Stimulated activated CD8-positive, alpha-beta memory T cell treated with anti-CD3 and anti-CD28 coated beads, Interleukin-4, amount 100 ng/mL, for 1 hour (primary cell): Measurements from ENCODE around the gene SLITRK4.

Experiments
- DNase-seq, 2 donors: peaks; one replicate each; pipeline ENCODE4 v3.0.0-alpha.2; 2020; ENCODE audit warnings: low read depth in 2 of 2, low spot score in 1 of 2

The SLITRK4 gene, protein sequence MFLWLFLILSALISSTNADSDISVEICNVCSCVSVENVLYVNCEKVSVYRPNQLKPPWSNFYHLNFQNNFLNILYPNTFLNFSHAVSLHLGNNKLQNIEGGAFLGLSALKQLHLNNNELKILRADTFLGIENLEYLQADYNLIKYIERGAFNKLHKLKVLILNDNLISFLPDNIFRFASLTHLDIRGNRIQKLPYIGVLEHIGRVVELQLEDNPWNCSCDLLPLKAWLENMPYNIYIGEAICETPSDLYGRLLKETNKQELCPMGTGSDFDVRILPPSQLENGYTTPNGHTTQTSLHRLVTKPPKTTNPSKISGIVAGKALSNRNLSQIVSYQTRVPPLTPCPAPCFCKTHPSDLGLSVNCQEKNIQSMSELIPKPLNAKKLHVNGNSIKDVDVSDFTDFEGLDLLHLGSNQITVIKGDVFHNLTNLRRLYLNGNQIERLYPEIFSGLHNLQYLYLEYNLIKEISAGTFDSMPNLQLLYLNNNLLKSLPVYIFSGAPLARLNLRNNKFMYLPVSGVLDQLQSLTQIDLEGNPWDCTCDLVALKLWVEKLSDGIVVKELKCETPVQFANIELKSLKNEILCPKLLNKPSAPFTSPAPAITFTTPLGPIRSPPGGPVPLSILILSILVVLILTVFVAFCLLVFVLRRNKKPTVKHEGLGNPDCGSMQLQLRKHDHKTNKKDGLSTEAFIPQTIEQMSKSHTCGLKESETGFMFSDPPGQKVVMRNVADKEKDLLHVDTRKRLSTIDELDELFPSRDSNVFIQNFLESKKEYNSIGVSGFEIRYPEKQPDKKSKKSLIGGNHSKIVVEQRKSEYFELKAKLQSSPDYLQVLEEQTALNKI

DNA sequence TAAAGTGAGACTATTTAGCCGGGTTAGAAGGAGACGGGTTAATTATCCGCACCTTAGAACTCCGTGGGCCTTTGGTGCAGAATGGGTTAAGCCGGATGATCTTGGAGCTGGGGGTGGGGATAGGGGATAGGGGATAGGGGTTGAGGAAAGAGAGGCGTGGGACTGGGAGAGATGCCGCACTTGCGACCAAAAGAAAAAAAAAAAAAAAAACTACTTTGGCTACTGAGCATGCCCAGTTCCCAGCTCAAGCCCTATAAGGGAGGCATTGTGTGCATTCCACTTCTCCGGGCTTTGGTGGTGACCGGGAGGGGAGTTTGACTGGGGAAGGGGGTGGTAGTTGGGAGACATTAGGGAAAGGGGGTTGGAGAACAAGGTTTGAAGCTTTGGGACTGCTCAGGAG is at the start of gene SLITRK4:
SLITRK4 (minus strand) TSS at position 187 of the 400 bp plus-strand sequence. CDS start 4,993 bp downstream, outside the sequence.
- DNase-seq: no peak

DNA sequence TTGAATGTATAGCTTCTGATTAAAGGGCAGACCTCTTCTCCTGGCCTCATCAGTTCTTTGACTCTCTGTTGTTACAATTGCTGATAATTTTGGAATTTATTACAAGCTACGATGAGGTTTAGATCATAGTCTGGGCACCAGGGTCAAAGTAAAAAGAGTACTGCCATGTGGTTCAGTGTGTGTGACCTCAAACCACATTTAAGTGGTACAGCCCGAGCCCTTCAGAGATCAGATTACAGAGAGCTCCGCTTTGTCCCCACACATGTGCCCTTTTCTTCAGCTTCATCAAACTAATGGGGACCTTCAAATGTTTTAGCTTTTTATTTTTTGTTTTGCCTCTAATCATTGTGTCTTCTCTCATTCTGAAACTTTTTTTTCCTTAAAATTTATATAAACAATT is 47.6 kb upstream of the SLITRK4 start:
- no peak for DNase-seq

DNA sequence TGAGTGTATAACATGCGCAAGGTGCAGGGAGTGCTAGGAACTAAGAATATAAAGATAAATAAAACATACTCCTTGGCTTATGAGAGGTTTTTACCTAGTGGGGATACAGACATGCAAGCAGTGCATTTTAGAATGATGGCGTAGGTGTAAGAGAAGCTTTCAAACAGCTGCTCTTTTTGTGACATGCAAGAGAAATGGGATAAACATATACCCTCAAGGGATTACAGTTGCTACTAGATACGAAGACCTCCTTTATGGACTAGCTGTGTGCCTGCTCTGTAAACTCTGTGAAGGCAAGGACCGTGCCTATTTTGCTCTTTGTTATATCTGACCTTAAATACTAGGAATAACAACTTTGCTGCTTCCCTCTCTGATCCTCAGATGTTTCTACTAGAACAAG is 39.0 kb upstream of the SLITRK4 start:
- DNase-seq: no peak

GRCh38 chrX:143669395-143669794 is 33.5 kb upstream of the SLITRK4 start:
- DNase-seq: no peak

DNA sequence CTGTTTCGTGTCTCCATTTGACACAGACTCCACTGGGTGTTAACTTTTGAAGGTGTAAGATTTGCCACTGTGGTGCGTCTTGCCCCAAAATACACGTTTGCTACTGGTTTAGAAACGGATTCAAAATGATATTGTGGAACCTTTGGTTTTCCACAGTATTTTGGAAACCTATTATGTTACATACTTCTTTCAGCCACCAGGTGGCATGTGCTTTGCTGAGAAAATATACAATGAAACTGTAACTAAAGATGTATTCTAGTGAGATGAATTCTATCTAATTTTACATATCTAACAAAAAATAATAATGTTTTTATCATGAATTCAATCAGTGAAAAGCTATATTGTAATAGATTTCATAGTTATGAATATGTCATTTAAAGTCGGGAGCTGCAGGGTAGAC is 28.4 kb upstream of the SLITRK4 start:
- no peak for DNase-seq

DNA sequence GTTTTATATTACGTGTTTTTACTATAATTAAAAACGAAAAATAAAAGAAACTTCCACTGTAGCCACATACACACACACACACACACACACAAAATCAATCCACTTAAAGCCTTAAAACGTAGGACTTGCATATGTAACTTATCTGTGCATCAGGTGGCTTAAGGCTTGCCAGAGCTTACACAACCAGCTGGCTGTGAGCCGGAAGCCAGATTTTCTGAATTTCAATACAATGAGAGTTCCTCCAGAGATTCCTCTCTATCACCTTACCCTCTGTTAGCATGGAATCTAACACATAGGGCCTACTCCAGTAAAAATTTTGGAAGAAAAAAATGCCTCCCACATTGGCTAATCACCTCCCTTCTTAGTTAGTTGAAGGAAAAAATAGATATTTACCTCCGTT is 27.9 kb upstream of the SLITRK4 start:
- DNase-seq: no peak

GRCh38 chrX:143661286-143661685 is 25.4 kb upstream of the SLITRK4 start:
- no peak for DNase-seq

- DNase-seq: no peak
Measured at GRCh38 chrX:143648705-143649104, 12.8 kb upstream of the SLITRK4 start.

DNA sequence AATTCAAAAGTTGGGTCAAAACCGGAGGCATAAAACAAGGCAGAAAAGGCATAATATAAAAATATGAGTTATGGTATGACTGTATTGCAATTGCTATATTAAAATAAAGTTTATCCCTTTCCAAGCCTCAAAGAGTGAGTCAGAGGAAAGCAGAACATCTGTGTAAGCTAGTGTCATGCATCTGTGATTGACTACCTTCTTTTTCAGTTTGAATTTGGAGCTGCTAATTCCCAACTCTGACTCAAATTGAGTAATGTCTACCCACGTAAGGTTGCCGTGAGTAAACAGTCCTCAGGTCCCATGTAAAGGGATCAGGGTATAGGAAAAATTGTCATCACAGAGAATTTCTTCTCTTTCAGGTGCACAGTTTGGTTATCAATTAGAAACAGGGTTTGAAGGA is 6.5 kb upstream of the SLITRK4 start:
- DNase-seq: no peak

- DNase-seq: no peak
Measured at GRCh38 chrX:143636831-143637230, 930 bp upstream of the SLITRK4 start.

DNA sequence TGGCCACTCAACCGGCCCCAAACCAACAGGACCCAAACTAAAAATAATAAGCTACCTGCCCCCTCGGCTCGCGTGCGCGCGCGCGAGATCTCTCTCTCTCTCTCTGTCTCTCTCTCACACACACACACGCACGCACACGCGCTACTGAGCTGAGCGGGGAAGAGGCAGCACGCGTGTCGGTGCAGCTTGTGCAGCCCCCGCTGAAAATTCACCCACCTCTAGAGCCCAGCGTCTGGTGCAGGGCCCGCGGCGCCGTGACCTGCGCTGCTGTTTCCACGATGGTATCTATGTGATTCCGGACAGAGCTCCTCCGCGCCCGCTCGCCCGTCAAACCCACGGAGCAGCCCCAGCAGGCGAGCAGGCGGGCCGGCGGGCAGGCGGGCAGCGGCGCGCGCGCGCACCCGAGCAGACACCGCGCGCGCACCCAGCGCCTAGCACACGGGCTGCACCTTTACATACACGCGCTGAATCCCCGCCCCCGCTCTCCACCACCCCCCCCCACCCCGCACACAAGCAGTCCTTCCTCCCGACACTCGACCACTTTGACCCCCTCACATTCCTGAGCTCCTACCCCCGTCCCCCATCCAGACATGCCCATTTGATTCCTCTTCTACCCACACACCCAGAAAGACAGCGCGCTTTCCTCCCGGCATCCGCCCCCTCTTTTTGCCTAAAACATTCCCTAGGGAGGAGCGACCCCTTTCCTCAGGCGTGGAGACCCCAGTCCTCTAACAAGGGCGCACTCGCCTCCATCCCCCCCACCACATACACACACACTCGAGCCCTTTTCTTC is 1.0 kb downstream of the SLITRK4 start:
- no peak for DNase-seq

DNA sequence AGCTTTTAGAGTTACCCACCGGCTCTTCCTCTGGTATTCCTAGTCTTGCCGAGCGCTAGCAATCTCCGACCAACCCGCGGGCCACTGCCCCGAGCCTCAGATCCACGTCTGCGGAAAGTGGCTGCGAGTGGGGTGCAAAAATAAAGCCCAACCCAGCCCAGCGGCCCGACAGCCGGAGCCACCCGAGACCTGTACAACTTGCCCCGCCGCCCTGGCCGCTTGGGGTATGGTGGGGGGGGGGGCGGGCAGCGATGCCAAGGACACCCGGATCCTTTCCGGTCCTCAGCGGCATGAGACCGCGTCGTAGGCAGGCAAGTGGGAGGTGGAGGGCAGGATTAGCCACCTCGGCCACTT is 1.6 kb downstream of the SLITRK4 start:
- DNase-seq: no peak

- no peak for DNase-seq
Measured at GRCh38 chrX:143633461-143634308, 2.2 kb downstream of the SLITRK4 start.

DNA sequence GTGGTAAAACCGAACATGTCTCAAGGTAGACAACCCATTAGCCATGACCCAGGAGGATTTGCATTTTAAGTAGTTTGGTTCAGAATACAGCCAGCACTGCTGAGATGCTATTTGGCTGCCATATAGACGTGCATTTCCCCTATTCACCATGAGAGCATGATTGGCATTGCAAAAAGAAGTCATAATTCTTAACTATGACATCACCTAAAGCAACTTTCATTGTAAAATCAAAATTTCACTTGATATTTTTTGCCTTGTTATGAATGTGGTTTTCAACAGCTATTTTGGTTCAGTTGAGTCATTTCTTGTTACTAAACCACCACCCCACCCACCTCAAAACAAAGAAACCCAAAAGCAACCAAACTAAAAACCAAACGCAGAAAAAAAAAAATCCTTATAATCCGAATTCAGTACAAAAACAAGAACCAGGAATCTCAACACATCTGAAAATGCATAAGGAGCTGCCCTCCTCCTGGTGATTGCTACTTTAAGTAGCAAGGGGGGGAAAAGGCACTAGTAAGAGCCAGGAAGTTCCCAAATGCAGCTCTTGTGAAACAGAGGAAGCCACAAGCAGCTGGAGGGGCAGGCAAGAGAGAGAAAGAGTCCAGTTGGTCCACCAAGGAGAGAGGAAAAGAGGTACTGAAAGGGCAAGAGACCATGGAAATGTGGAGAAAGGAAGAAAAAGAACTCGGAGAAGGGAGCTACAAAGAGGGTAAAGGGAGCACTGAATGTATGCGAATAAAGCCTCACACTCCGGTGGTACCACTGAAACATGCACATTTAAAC is 3.1 kb downstream of the SLITRK4 start:
- DNase-seq: no peak

- no peak for DNase-seq
Measured at GRCh38 chrX:143623657-143624056, 12.2 kb downstream of the SLITRK4 start.

GRCh38 chrX:143621276-143621675 is 14.6 kb downstream of the SLITRK4 start:
- no peak for DNase-seq

GRCh38 chrX:143615851-143616250 is 20.1 kb downstream of the SLITRK4 start:
- DNase-seq: no peak

DNA sequence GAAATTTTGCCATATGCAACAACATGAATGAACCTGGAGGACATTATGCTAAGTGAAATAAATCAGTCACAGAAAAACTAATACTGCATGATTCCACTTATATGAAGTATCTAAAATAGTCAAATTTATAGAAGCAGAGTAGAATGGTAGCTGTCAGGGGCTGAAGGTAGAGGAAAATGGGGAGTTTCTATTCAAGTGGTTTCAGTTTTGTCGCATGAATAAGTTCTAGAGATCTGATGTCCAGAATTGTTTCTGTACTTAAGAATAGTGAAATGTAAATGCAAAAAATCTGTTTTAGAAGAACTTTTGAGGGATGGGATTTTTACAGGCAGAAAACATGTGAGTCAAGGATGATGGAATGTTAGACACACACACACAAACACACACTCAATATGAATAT is 34.1 kb downstream of the SLITRK4 start:
- no peak for DNase-seq

- DNase-seq: no peak
Measured at GRCh38 chrX:143581240-143581639, 54.7 kb downstream of the SLITRK4 start.

- DNase-seq: no peak
Measured at GRCh38 chrX:143580266-143580665, 55.6 kb downstream of the SLITRK4 start.
